Neural cell (in vitro differentiated cells): ENCODE data around the gene OR6K2. TPM values are rescaled to one million over a fixed set of nuclear protein-coding genes. Genes with fewer than 3 reads are reported as not detected.

ENCODE experiments used
- H2AFZ ChIP-seq: fragments of 200-600, 300-800 bp; sonication (generic), shearing (Covaris generic); 2 replicates; pipeline ENCODE4 v1.6.0; 2014; ENCODE audit warnings: low read depth, mild to moderate bottlenecking, antibody characterized with exemption, low read length, moderate library complexity
- H3F3A ChIP-seq: fragments of 200-600 bp; shearing (Covaris generic); 2 replicates; pipeline ENCODE4 v1.6.1; 2016; ENCODE audit warnings: mild to moderate bottlenecking, moderate library complexity, mixed read lengths, antibody characterized with exemption, low read length; ENCODE audit not compliant: insufficient read depth, poor library complexity, severe bottlenecking
- H3K27ac ChIP-seq: fragments of 200-600, 300-800 bp; sonication (generic), shearing (Covaris generic); 2 replicates; pipeline ENCODE4 v1.5.1; 2014; ENCODE audit warnings: mild to moderate bottlenecking, low read length, moderate library complexity
- H3K27me3 ChIP-seq: fragments of 300-800, 200-600 bp; sonication (generic), shearing (Covaris generic); 2 replicates; pipeline ENCODE4 v1.6.0; 2014; ENCODE audit warnings: mild to moderate bottlenecking, low read depth, low read length, moderate library complexity; ENCODE audit not compliant: insufficient read depth
- H3K36me3 ChIP-seq: fragments of 300-800, 200-600 bp; sonication (generic), shearing (Covaris generic); 2 replicates; pipeline ENCODE4 v1.5.1; 2014; ENCODE audit warnings: mild to moderate bottlenecking, antibody characterized with exemption, low read length, moderate library complexity; ENCODE audit not compliant: insufficient read depth
- H3K4me2 ChIP-seq: fragments of 300-800, 200-600 bp; sonication (generic), shearing (Covaris generic); 2 replicates; pipeline ENCODE4 v1.6.0; 2014; ENCODE audit warnings: mild to moderate bottlenecking, low read length
- H3K4me3 ChIP-seq: fragments of 300-800, 200-600 bp; sonication (generic), shearing (Covaris generic); 2 replicates; pipeline ENCODE4 v1.5.1; 2014; ENCODE audit warnings: mild to moderate bottlenecking, low read length, moderate library complexity
- H3K79me2 ChIP-seq: fragments of 200-600 bp; shearing (Covaris generic); replicated peaks from 2 replicates; pipeline ENCODE4 v1.6.0; 2014; ENCODE audit warnings: mild to moderate bottlenecking, low read length, moderate library complexity; ENCODE audit not compliant: insufficient read depth
- H3K9ac ChIP-seq: fragments of 300-800, 200-600 bp; sonication (generic), shearing (Covaris generic); 2 replicates; pipeline ENCODE4 v1.6.1; 2016; ENCODE audit warnings: mild to moderate bottlenecking, low read length, mixed read lengths
- H3K9me2 ChIP-seq: fragments of 200-600 bp; shearing (Covaris generic); 2 replicates; pipeline ENCODE4 v1.6.1; 2016; ENCODE audit warnings: mild to moderate bottlenecking, low read length, mixed read lengths; ENCODE audit not compliant: insufficient read depth
- H3K9me3 ChIP-seq: fragments of 200-600, 300-800 bp; sonication (generic), shearing (Covaris generic); 2 replicates; pipeline ENCODE4 v1.6.1; 2016; ENCODE audit warnings: mild to moderate bottlenecking, mixed run types, low read length, moderate library complexity, mixed read lengths
- H4K20me1 ChIP-seq: fragments of 200-600 bp; shearing (Covaris generic); 2 replicates; pipeline ENCODE4 v1.6.1; 2016; ENCODE audit warnings: mild to moderate bottlenecking, mixed run types; ENCODE audit not compliant: insufficient read depth
- EP300 ChIP-seq: fragments of 450-650 bp; conservative IDR thresholded peaks from 2 replicates; pipeline ENCODE4 v1.6.1; 2014; ENCODE audit warnings: antibody characterized with exemption, mild to moderate bottlenecking, moderate library complexity; ENCODE audit not compliant: poor library complexity, severe bottlenecking
- EZH2 ChIP-seq: fragments of 200-600, 300-800 bp; shearing (Covaris generic), sonication (generic); IDR thresholded peaks from 2 replicates; pipeline ENCODE4 v1.6.1; 2014; ENCODE audit warnings: antibody characterized with exemption, low read length, borderline replicate concordance, mild to moderate bottlenecking; ENCODE audit not compliant: insufficient read depth, poor library complexity, severe bottlenecking
- MXI1 ChIP-seq: fragments of 450-650 bp; conservative IDR thresholded peaks from 2 replicates; pipeline ENCODE4 v1.6.1; 2014; ENCODE audit warnings: antibody characterized with exemption, mild to moderate bottlenecking; ENCODE audit not compliant: poor library complexity, severe bottlenecking
- POLR2AphosphoS5 ChIP-seq: IDR thresholded peaks from 2 replicates; pipeline ENCODE4 v1.6.1; 2012
- RAD21 ChIP-seq: fragments of 450-650 bp; conservative IDR thresholded peaks from 2 replicates; pipeline ENCODE4 v1.6.1; 2014; ENCODE audit warnings: antibody characterized with exemption, mild to moderate bottlenecking, moderate library complexity
- SMC3 ChIP-seq: fragments of 450-650 bp; conservative IDR thresholded peaks from 2 replicates; pipeline ENCODE4 v1.6.1; 2014; ENCODE audit warnings: antibody characterized with exemption, mild to moderate bottlenecking, moderate library complexity; ENCODE audit not compliant: poor library complexity
- TAF1 ChIP-seq: IDR thresholded peaks from 2 replicates; pipeline ENCODE4 v1.6.1; 2012; ENCODE audit warnings: low read depth
- polyA plus RNA-seq: library from polyadenylated mRNA; depleted of rRNA; stranded (reverse); fragments of >200 nt; gene quantifications from 2 replicates; pipeline ENCODE4 v1.2.3, GENCODE V29; 2014
- TF ChIP-seq, protein P1 (sequence below): IDR thresholded peaks from 2 replicates; pipeline ENCODE4 v1.6.1; 2012; ENCODE audit warnings: borderline replicate concordance
- TF ChIP-seq, protein P2 (sequence below): fragments of 450-650 bp; IDR thresholded peaks from 2 replicates; pipeline ENCODE4 v1.5.1; 2014; ENCODE audit warnings: antibody characterized with exemption, mild to moderate bottlenecking, moderate library complexity; ENCODE audit not compliant: poor library complexity, severe bottlenecking

Gene OR6K2
- polyA plus RNA-seq, 1 donor from 2014 or later: not detected

DNA sequence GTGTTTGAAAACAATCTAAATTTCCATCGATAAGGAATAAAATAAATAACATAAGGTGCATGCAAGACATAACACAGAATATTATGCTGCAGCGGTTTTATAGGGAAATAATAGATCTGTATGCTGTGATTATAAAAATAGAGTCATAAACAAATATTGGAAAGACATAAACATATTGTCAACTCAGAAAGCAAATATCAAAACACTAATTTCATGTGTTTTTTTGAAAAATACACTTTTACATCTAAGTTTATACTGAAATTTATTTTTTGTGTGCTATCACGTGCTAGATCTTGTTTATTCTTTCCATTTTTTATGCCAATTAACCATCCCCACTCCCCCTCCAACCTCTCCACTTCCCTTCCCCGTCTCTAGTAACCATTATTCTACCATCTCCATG, 10.6 kb upstream of the OR6K2 start:
- H4K20me1 ChIP-seq: no peaks in the 10 kb centered on the region
- H3K9me3 ChIP-seq: no peaks in the 10 kb centered on the region
- TF ChIP-seq POLR2AphosphoS5: no peak
- TF ChIP-seq MXI1: no peak
- TF ChIP-seq TAF1: no peak
- no peak for TF ChIP-seq RAD21
- TF ChIP-seq, protein P1, sequence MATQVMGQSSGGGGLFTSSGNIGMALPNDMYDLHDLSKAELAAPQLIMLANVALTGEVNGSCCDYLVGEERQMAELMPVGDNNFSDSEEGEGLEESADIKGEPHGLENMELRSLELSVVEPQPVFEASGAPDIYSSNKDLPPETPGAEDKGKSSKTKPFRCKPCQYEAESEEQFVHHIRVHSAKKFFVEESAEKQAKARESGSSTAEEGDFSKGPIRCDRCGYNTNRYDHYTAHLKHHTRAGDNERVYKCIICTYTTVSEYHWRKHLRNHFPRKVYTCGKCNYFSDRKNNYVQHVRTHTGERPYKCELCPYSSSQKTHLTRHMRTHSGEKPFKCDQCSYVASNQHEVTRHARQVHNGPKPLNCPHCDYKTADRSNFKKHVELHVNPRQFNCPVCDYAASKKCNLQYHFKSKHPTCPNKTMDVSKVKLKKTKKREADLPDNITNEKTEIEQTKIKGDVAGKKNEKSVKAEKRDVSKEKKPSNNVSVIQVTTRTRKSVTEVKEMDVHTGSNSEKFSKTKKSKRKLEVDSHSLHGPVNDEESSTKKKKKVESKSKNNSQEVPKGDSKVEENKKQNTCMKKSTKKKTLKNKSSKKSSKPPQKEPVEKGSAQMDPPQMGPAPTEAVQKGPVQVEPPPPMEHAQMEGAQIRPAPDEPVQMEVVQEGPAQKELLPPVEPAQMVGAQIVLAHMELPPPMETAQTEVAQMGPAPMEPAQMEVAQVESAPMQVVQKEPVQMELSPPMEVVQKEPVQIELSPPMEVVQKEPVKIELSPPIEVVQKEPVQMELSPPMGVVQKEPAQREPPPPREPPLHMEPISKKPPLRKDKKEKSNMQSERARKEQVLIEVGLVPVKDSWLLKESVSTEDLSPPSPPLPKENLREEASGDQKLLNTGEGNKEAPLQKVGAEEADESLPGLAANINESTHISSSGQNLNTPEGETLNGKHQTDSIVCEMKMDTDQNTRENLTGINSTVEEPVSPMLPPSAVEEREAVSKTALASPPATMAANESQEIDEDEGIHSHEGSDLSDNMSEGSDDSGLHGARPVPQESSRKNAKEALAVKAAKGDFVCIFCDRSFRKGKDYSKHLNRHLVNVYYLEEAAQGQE: no peak
- TF ChIP-seq, protein P2, sequence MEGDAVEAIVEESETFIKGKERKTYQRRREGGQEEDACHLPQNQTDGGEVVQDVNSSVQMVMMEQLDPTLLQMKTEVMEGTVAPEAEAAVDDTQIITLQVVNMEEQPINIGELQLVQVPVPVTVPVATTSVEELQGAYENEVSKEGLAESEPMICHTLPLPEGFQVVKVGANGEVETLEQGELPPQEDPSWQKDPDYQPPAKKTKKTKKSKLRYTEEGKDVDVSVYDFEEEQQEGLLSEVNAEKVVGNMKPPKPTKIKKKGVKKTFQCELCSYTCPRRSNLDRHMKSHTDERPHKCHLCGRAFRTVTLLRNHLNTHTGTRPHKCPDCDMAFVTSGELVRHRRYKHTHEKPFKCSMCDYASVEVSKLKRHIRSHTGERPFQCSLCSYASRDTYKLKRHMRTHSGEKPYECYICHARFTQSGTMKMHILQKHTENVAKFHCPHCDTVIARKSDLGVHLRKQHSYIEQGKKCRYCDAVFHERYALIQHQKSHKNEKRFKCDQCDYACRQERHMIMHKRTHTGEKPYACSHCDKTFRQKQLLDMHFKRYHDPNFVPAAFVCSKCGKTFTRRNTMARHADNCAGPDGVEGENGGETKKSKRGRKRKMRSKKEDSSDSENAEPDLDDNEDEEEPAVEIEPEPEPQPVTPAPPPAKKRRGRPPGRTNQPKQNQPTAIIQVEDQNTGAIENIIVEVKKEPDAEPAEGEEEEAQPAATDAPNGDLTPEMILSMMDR: no peak
- TF ChIP-seq SMC3: no peak
- H3K9ac ChIP-seq: no peak overlapping the region
- H3K27me3 ChIP-seq: no peaks in the 10 kb centered on the region
- H2AFZ ChIP-seq: no peak overlapping the region
- H3K4me2 ChIP-seq: no peak overlapping the region
- no peak overlapping the region for H3K27ac ChIP-seq
- H3K79me2 ChIP-seq: no peaks in the 10 kb centered on the region
- no peaks in the 10 kb centered on the region for H3F3A ChIP-seq
- H3K36me3 ChIP-seq: no peaks in the 10 kb centered on the region
- no peaks in the 10 kb centered on the region for H3K9me2 ChIP-seq
- no peak overlapping the region for H3K4me3 ChIP-seq

DNA sequence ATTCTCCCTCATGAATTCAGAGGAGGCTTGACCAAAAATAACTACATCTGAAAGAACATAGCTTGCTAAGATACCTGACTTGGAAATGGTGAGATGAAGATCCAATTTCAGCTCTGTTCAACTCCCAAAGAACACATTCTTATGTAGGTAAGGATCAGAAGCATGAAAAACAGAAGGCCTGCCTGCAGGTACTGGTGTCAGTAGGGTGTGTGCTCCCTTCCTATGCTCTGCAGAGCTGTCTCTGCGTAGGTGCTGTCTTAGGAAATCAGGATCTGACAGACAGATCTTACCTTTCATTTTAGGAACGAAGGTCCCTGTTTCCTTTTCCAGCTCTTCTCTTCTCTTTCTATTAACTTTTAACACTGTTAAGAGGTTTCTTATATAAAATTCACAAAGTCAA, 5.6 kb upstream of the OR6K2 start:
- H3F3A ChIP-seq: no peaks in the 10 kb centered on the region
- H3K27ac ChIP-seq: no peak overlapping the region
- no peak overlapping the region for H2AFZ ChIP-seq
- TF ChIP-seq MXI1 (no peak), EP300 (no peak), RAD21 (no peak), EZH2 (no peak), POLR2AphosphoS5 (no peak), SMC3 (no peak), TAF1 (no peak)
- TF ChIP-seq, protein P1: no peak
- TF ChIP-seq, protein P2: no peak
- H3K4me2 ChIP-seq: no peak overlapping the region
- H3K9ac ChIP-seq: no peak overlapping the region
- no peak overlapping the region for H3K4me3 ChIP-seq
- H4K20me1 ChIP-seq: no peaks in the 10 kb centered on the region
- no peaks in the 10 kb centered on the region for H3K27me3 ChIP-seq
- no peaks in the 10 kb centered on the region for H3K36me3 ChIP-seq
- H3K9me2 ChIP-seq: no peaks in the 10 kb centered on the region
- no peaks in the 10 kb centered on the region for H3K9me3 ChIP-seq
- H3K79me2 ChIP-seq: no peaks in the 10 kb centered on the region
